T1000 (cell line): ENCODE data around the gene RPA1.
"Not testable (repeated sequence)": the region's sequence is repeated elsewhere in the genome, so short reads cannot be mapped to it uniquely, and the experiment has no call there.

Experiments
- DNase-seq: peaks from one replicate; lab custom pipeline; 2025; ENCODE audit warnings: mixed read lengths; lab: John Stamatoyannopoulos, UW

The RPA1 gene

DNA sequence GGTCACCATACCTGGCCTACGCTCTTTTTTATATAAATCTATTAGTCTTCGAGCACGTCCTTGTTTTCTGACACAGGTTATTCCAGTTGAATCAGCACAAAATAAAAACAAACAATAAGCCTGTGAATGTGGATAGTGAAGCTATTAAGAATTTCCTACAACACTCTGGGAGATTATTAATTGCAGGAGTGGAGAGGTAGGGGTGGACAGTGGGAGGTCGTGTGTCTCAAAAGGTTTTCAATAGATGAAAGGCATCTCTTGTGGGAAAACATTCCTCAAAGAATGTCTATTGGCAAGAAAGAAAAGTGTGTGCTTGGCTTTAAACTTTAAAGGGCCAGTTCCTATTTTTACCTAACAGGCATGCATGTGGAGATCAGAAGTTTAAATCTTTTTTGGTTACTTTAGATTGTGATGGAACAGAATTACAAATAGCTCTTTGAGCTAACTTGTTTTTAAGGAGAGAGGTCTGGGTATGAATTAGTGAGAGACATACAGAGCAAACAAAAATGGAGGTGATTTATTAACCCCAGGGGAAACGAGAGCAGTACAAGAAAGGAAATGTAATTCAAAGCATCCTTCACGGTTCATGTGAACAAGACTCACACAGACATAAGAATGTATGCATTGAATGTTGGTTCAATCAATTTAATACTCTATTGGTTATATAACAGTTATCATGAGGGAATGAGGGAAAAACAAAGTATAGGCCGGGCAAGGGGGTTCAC is 9.1 kb upstream of the RPA1 start:
- no peak for DNase-seq

DNA sequence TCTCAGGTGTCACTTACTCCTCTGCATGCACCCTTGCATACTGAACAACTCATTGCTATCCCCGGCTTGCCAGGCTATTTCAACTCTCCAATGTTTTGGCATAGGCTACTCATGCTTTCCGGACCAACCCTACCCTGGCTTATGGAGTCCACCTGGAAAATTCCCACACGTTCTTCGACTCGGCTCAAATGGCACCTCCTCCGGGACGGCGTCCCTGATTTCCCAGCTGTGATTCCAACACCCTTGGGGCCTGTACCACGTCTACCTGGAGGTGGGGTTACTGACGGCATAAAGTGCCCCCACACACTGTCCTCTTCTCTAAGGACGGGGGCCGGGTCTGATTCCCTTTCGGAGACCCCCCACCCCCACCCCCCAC is 601 bp upstream of the RPA1 start:
- DNase-seq: peak; percentile 18

DNA sequence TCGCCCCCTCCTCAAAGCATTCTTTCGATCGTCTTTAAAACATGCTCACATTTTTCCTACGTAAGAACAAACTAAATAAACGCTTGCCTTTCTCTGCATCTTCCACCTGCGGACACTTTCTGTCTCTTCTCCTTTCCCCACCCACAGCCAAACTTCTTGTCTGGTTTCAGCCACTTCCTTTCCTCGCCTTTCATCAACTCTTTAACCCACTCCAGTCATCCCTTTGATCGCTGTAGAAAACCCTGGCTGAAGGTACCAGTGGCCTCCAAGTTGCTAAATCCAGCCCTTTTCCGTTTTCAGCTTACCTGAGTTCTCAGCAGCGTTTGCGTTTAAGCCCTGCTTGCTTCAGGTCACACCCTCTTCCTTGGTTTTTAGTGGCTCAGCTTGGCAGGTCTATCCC is 483 bp downstream of the RPA1 start:
- no peak for DNase-seq

DNA sequence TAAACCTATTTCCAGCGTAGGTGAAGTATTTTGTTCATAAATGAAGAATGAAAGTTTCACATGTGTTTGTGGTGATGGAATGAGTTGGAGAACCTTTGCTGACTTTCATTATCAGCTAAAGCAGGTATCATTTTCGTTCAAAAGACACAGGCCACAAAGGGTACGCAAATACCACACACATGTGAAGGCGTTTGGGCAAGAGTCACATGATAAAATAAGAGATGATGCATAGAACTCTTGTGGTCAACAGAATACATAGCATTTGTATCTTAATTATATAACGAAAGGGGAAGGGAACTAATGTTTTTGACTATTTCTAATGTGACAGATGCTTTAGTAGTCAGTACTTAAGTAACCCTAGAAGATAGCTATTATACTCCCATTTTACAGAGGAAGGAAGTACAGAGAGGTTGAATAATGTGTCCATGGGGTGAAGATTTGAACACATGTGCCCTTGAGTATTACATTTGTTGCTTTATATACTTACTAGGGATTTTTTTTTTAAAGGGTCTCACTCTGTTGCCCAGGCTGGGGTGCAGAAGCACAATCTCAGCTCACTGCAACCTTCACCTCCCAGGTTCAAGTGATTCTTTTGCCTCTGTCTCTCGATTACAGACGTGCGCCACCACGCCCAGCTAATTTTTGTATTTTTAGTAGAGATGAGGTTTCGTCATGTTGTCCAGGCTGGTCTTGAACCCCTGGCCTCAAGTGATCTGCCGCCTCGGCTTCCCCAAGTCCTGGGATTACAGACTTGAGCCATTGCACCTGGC is 4.8 kb downstream of the RPA1 start:
- DNase-seq: no peak

DNA sequence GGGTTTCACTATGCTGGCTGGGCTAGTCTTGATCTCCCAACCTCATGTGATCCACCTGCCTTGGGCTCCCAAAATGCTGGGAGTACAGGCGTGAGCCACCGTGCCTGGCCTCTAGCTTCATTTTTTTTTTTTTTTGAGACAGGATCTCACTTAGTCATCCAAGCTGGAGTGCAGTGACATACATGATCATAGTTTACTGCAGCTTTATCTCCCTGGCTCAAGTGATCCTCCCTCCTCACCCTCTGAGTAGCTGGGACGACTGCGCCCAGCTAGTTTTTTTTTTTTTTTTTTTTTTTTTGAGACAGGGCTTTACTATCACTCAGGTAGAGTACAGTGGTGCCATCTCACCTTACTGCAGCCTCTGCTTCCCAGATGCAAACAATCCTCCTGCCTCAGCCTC is 9.7 kb downstream of the RPA1 start:
- no peak for DNase-seq

DNA sequence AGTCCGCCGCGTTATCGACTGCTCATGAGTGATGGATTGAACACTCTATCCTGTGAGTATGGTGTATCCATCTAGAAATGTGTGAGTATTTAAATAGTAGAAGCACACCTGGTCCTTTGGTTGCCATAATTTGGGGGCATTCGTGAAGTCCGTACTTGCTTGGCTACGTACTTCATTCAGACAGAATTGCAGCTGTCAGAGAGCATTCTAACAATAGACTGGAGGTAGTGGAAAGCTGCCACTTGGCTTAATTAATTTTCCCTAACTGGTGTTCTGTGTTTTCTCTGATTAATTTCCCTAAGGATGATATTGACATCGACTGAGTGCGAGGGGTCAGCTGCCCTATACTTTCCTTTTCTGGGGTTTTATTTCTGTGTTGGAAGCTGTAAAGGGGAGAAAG is 14.1 kb downstream of the RPA1 start:
- no peak for DNase-seq

DNA sequence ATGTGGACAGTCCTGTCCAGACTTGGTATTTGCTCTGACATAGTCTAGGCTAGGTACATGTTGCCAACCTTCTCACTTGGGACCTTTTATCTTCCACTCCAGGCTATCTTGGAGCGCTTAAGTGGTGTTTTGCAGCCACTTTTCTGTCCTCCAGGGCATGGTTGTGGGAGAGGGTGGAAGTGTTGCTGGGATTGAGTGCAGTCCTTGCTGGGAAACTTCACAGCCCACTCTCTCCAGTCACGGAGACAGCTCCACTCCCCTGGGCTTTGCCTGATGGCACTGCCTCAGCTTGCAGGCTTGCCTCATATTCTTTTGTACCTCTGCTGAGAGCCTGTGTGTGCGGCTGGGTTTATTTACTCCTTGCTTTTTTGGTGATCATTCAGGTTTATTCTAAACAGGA is 17.4 kb downstream of the RPA1 start:
- DNase-seq: no peak

DNA sequence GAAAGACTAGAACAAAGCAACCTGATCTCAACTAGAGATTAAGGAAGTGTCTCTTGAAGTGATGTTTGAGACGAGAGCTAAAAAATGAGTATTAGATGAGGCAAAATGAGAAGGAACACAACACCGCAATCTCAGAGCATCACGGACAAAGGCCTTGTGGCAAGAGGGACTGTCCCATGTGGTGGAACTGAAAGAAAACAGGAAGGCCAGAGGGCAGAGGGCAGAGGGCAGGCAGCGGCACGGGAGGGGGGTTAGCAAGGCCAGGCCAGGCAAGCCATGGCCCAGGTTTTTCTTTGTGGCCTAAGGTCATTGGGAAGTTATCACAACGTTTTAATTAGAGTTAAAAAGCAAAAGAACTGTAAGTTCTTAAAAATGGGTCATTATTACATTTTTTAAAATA is 22.5 kb downstream of the RPA1 start:
- DNase-seq: no peak

DNA sequence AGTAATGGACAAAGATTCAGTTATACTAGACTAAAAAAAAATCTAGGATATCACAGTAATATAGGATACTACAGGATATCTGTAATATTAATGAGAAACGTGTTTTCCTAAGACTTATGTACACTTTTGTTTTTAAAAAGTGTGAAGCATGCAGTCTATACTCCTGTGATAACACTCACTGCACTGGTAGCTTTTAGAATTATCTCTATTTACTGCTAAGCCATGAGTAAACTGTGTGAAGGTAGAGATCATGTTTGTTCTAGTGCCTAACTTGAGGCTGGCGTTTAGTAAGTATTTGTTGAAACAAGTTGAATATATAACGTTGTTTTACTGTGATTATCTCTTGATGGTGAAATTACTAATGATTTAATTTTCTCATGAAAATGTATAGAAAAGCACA is 23.9 kb downstream of the RPA1 start:
- DNase-seq: no peak

DNA sequence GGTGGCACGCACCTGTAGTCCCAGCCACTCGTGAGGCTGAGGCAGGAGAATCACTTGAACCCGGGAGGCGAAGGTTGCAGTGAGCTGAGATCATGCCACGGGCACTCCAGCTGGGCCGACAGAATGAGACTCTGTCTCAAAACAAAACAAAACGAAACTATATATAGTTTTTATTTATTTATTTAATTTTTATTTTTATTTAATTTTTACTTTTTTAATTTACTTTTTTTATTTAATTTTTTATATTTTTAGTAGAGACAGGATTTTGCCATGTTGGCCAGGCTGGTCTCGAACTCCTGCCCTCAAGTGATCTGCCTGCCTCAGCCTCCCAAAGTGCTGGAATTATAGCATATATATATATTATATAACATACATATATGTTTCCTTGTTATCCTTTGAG is 26.7 kb downstream of the RPA1 start:
- not testable (repeated sequence) for DNase-seq

DNA sequence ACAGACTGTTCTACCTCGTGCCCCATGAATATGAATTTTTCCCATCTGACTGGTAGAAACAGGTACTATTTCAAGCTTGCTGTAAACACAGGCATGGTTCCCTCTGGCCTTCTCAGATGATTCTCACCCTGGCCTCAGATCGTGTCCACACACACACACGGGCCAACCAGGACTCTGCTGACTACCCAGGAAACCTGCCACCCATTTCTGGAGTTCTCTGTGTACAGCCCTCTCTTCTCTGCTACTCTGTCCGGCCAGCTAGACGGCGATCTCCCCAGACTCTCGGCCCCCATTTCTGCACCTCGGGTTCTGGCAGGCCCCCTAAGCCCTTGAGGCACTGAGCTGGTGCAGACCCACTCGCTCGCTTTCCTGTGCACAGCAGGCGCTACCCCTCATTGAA is 31.2 kb downstream of the RPA1 start:
- DNase-seq: no peak

DNA sequence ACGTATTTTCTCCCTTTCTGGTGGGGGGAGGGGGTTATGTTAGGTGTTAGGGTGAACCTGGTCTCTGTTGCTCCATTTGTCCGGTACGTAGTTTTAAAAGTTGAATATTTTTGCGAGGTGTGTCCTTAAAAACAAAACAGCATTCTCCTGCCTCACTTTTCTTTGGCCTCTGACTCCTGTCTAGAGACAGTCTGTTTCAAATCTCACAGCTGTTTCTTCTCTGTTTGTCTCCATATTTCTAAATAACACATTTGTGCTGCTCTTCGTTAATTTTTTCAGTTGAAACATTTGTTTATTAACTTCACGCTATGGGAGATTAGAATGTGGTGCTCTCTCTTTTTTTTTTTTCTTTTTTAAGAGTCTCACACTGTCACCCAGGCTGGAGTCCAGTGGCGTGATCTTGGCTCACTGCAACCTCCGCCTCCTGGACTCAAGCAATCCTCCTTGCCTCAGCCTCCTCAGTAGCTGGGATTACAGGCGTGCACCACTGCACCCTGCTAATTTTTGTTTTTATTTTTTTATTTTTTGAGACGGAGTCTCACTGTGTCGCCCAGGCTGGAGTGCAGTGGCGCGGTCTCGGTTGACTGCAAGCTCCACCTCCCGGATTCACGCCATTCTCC is 31.7 kb downstream of the RPA1 start:
- no peak for DNase-seq

DNA sequence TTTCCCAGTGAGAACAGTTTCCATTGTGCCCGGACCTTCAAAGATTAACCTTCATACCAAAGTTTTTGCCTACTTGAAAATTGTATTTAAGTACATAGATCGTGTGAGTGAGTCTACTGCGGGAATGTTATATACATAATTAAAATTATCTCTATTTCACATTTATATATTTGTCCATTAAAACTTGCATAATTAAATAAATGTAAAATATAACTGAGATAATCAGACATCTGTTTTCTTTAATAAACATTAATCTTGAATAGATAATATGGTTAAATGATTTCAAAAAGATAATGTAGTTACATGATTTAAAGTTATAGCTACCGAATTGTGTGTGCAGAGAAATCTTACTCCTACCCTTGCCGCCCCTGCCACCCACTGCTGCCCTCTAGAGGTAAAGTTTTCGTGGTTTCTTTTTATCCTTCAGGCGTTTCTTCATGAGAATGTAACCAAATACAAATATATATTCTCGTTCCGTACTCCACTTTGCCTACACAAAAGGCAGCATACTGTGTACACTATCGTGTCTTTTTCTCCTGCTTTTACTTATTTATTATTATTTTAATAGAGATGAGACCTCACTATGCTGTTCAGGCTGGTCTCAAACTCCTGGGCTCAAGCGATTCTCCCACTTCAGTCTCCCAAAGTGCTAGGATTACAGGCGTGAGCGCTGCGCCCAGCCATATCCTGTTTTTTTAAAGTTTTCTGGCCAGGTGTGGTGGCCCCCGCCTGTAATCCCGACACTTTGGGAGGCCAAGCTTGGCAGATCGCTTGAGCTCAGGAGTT is 35.6 kb downstream of the RPA1 start:
- no peak for DNase-seq

DNA sequence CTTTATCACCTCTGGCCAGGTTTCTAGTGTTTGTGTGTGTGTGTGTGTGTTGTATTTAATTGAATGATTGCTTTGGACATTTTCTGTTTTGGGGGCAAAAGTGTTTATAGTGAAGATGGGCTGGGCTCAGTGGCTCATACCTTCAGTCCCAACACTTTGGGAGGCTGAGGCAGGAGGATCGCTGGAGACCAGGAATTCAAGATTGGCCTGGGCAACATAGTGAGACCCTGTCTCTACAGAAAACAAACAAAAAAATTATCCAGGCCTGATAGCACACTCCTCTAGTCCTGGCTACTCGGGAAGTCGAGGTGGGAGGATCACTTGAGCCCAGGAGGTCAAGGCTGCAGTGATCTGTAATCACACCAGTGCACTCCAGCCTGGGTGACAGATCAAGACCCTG is 37.5 kb downstream of the RPA1 start:
- no peak for DNase-seq

DNA sequence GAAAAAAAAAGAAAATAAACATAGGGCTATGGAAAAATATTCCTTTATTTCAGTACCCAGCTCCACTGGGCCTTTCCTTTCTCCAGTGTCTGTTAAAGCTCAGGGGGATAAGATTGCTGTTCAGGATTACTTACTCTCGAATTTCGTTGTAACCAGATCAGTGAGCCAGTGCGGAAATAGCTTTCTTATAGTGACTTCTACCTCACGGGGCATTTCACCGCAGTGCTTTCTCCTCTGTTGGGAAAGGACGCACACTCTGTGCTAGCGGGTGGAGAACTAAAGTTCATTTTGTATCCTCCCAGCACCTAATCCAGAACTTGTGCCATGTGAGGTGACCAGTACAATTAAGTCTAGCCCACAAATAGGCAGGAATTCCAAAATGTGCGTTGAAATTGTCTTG is 38.3 kb downstream of the RPA1 start:
- no peak for DNase-seq

DNA sequence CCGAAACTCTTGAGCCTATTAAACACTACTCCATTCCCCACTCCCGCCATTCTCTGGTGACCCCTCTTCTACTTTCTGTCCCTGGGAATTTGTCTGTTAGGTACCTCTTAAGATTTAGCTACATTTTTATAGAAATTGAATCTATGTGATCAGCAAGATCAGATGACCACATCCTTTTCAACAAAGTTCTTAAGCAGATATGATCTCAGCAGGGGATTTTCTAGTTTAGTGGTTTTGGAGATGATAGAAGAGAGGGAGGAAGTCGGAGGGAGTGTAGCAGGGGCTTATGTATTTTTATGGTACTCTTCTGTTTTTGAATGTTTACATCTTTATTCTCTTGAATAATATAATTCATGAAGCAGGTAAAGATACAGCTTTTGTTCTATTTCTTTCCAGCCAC is 40.8 kb downstream of the RPA1 start:
- DNase-seq: no peak

DNA sequence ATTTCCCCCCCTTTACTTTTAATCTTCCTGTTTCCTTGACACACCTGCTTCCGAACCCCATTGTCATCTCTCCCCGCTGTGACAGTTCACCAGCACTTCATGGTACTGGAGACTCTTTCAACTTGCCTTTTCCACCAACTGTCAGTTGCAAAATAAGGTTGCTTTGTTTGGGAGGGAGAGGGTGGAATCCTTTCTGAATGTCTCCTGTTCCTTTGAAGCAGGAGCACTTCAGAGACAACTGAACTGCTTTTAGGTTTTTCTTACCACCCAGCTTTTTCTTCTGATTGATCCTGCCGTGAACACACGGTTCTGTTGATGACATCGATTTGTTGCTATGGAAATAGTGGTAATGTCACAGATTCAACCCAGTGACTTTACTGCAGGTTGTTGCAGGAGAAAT is 42.0 kb downstream of the RPA1 start:
- DNase-seq: no peak

DNA sequence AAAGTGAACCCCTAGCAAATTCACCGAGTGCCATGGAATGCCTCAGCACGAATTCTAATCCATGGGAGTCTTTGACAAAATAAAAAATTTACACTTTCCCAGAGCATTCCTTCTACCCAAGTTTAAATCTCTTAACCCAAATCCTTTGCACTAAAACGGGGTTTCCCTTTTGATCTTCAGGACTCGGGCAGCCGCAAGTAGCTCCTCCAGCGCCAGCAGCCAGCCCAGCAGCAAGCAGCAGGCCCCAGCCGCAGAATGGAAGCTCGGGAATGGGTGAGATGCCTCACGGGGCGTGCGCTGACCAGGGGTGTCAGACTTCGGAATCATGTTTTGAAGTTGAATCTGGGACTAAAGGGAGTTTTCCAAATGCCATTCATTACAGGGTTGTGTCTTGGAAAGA is 42.4 kb downstream of the RPA1 start:
- DNase-seq: no peak

DNA sequence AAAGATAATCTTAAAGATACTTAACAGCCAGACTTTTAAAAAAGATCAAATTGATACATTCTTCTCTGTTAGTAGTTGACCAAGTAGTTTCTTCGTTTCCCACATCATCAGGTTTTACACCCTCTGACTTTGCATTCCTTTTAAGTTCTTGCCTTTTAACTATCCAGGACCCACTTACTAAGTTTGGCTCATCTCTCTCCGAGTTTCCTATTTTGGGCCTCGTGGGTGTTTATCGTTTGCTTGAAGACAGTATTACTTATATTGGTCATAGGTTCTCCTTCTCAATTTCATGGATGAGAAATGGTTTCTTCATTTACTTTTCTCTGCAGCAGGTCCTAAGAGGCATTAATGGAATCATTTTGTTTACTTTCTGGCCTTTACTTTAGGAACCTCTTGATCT is 43.2 kb downstream of the RPA1 start:
- DNase-seq: no peak

DNA sequence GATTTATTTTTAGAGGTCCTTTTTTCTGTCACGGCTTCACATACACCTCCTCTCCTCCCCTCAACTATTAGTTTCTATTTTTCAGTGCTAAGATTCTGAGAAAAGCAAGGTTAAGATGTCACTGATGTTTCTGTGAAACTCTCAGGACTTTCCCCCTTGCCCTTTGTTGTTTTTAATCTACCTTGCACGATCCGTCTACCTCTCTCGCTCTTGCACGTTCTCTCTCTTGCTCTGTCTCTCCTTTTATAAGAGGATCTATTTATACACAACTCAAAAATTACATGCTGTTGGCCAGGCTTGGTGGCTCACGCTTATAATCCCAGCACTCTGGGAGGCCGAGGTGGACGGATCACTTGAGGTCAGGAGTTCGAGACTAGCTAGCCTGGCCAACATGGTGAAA is 43.6 kb downstream of the RPA1 start:
- DNase-seq: no peak

DNA sequence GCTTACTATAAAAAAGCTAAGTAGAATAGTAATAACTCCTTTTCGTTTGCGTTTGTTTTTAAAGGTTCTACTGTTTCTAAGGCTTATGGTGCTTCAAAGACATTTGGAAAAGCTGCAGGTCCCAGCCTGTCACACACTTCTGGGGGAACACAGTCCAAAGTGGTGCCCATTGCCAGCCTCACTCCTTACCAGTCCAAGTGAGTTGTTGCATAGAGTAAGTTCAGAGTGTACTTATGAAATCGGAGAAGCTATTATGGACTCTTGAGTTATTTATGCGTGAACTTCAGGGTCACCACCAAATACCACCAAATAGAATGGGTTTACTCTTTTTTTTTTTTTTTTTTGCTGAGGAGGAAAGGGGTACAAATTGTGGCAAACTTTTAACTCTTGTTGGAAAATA is 45.8 kb downstream of the RPA1 start:
- no peak for DNase-seq

DNA sequence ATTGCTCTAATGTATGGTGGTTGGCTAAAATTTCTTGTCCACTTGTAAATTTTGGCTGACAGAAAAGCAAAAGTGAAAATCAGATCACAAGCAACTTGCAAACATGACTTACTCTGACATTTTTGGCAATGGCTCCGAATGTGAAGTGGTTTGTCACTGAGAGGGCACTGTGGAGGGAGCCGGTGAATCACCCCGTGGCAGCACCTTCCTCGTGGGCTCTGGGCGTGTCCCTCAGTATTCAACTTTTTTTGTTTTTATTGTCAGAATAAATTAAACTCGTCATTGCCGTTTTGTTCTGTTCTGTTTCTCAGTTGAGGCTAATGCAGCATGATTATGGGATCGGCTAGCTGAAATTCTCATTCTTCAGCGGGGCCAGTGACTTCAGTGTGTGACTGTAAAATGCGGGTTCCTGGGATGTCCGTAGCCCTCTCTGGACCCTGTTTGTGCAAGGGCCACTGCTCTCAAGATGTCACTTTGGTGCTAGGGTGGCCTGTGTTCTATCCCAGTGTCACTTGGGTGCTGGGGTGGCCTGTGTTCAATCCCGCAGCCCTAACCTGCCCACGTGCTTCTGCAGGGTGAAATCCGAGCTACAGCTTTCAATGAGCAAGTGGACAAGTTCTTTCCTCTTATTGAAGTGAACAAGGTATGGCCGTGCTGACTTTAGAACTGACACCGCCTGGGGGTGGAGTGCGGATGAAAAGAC is 48.8 kb downstream of the RPA1 start:
- DNase-seq: no peak
